ENCODE results near the gene BTBD2.
"Not testable (repeated sequence)": the region's sequence is repeated elsewhere in the genome, so short reads cannot be mapped to it uniquely, and the experiment has no call there.

Gene BTBD2

DNA sequence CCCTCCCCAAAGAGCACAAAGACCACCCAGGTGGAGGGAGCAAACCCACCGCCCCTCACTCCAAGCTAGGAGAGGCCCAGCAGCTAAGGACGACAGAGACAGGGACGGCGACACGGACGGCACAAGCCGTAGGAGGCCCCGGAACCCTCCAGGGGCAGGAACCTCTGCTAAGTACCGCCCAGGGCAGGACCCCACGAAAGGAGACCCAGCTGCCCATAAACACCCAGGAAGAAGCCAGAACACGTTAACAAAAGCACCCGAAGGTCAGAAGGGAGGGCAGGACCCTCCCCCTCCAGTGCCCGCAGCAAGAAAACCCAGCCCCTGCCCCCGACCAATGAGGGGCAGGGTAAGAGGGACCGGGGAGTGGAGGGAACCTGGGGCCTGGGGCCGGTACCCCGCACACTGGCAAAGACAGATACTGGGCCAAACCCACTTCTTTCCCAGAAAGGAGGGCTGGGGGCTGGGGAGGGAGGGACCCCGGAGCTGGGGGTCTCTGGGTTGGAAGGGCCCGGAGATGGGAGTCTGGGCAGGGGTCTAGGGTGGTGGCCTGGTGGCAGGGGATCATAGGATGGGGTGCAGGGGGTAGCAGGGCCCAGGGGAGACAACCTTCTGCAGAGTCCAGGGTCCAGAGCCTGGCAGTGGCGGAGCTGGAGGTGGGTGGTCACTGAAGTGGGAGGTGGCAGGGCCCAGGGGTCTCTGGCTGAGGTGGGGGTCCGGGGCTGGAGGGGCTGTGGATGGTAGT, 2.4 kb downstream of the BTBD2 start:
- DNase-seq: no peak

DNA sequence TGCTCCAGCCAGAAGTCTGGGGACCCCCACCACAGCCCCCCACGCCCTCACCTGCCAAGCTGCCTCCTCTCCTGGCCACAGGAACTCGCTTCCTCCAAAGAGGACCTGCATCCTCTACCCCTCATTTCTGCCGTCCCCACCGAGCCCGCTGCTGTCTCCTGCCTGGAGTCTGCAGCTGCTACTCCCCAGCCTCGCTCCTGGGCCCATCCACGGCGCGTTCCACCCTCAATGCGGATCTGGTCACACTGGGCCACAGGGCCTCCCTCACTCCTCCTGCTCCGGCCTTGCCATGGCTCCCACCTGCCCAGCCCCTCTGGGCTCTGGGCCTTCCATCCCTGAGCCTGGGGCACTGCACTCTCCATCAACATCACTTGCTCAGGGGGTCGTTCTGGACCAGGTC, 4.3 kb downstream of the BTBD2 start:
- no peak for DNase-seq

DNA sequence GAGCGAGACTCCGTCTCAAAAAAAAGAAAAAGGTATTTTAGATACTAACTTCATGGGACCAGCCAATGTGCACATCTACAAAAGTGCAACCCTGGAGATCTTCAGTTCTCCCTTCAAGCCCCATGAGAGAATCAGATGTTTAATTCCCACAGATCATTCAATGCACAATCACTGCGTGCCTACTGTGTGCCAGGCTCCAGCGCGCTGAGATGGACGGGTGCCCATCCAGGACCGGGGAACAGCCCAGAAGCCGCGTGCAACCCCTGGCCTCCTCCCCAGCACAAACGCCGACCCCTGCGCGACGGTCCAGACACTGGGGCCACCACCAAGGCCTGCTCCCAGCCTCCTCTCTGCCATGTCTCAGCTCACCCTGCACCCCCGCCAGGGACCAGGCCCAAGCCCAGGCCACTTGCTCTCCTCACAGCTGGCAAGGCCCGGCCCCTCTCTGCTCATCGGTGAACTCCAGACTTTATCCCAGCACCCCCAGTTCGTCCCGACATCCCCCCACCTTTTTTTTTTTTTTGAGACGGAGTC, 5.3 kb downstream of the BTBD2 start:
- no peak for DNase-seq

DNA sequence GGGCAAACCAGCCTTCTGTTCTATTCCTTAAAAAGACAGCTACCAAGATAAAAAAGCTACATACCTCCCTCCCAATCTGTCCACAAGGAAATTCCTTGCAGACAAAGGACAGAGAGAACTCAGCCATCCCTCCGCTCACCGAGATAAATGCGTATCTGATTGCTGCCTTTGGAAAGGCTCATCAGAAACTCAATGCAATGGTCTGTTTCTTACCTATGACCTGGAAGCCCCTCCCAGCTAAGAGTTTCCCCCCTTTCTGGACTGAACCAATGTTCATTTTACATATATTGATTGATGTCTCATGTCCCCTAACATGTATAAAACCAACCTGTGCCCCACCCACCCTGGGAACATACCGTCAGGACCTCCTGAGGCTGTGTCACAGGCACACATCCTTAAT, 11.6 kb downstream of the BTBD2 start:
- DNase-seq: no peak

DNA sequence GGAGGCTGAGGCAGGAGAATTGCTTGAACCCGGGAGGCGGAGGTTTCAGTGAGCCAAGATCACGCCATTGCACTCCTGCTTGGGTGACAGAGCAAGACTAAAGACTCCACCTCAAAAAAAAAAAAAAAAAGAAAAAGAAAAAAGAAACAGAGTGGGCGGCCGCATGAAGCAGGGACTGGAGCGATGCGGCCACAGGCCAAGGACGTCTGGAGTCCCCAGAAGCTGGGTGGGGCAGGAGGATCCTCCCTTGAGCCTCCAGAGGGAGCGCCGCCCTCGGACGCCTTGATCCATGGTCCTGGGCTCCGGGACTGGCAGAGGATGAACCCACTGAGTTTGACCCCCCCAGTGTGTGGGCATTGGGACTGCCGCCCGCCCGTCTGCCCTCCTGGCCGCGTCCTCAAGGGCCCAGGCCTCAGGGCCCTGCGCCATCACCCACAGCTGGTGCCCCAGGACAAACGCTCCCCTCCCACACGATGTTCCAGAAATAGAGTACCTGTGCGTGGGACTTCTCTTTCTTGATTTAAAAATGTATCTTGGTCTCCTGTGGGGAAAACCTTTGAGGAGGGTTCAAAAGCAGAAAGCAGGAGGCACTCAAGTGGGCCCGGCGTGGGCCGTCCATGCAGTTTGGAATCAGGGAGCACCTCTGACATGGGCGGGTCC, 15.5 kb downstream of the BTBD2 start:
- DNase-seq: no peak

DNA sequence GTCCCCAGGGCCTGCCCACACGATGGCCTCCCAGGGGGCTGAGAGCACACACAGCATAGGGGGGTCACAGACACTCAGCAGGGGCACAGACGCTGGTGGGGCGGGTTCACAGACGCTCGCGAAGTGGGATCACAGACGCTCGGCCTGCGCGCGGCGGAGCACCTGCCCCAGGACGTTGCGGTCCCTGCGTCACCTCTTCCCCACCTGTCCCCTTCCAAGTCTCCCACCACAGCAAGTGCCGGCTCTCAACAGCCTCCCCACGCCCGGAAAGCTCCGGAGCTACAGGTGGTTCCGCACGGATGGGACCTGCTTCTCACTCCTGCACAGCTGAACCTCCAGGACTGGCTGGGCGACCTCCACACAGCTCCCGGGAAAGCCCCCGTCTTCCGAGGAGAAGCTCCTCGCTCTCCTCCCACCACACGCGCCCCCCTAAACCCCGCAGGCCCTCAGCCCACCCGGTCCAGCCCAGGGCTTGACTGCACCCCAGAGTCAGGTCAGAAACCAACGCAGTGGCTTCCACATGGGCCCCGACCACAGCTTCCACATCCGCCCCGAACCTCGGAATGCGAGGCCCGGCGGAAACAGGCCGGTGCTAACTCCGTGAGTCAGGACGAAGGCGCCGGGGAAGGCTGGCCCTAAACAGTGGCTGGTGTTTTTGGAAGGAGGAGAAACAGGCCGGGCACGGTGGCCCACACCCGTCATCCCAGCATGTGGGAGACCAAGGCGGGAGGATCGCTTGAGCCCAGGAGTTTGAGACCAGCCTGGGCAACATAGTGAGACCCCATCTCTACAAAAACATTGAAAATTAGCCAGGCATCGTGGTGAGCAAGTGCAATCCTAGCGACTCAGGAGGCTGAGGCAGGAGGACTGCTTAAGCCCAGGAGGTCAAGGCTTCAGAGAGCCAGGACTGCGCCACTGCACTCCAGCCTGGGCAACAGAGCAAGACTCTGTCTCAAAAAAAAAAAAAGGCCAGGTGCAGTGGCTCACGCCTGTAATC, 16.5 kb downstream of the BTBD2 start:
- no peak for DNase-seq

DNA sequence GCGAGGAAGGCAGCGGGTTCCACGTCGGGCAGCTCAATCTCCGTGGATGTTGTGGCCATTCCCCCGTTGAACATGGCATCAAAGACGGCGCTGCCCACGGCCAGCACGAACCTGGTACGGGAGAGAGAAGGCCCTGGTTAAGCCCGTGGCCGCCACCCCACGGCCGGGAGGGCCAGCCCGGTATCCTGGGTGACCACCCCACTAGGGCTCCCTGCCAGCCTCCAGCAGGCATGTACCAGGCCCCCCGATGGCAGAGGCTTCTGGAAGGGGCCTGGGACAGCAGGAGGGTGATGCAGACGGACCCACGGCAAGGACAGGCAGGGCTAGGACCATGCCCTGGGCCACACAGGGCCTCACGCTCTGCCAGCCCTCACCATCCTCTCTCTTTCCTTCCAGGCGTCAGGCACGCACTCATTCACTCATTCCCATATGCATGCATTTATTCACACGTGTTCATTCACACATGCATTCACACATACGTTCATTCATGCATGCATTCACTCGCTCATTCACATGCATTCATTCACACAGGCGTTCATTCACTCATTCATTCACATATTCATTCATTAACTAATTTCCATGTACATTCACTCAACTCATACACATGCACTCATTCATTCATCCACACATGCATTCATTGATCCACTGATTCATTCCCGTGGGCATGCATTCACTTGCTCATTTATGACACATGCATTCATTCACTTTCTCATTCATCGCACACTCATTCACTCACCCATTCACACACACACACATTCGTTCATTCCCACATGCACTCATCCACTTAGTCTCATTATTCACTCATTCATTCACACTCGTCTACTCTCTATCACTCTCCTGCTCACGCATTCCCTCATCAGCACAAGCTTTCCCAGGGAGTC, 17.9 kb downstream of the BTBD2 start:
- no peak for DNase-seq

DNA sequence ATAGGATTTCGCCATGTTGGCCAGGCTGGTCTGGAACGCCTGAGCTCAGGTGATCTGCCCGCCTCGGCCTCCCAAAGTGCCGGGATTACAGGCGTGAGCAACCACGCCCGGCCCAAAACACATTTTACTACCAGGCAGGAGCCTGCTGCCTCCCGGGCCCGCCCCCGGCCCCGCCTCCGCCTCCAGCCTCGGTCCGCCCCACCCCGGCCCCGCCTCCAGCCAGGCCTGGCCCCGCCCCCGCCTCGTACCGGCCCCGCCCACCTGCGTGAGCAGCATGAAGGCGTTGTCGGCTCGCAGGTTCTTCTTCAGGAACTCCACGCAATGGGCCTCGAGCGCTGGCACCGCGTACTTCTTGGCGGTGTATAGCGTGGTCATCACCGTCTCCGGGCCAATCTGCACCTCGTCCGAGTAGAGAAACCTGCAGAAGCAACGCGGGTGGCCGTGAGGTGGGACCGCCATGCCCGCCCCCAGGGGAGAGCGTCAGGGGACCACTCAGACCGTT, 22.7 kb downstream of the BTBD2 start:
- no peak for DNase-seq

DNA sequence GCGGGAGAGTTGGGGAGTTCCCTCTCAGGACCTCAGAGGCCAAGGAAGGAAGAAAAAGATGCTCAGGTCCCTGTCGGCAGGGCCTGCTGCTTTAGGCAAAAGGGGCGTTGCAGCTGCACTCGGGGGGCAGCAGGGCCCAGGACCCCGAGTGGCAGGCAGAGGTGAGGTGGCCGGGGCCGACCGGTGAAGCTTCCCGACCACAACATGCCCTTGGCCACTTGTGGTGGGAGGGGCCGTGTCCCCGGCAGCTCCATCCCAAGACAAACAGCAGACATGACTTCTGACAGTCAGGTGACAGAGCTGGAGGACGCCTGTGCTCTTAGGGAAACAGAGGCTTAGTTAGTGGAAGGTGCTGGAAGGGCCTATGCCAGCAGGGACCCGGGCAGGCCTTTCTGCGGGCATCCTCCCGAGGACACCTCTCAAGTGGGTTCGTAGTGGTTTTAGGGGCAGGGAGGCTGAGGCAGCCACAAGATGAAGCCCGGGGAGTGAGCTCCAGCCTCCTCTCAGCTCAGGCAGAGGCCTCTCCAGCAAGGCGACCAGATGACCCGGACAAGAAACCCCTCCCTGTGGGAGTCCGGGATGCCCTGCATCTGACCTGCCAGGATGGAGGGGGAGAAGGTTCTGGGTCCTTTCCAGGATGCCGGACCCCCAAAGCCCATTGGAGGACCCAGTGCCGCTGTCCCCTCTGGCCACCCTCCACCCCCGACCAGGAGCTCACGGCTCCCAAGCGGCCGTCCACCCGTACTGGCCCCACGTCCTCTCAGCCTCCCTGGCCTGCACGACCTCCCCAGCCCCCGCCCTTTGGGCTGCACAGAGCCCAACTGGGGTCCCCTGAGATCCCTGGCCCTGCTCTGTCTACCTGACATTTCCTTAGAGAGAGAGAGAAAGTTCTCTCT, 24.2 kb downstream of the BTBD2 start:
- no peak for DNase-seq

DNA sequence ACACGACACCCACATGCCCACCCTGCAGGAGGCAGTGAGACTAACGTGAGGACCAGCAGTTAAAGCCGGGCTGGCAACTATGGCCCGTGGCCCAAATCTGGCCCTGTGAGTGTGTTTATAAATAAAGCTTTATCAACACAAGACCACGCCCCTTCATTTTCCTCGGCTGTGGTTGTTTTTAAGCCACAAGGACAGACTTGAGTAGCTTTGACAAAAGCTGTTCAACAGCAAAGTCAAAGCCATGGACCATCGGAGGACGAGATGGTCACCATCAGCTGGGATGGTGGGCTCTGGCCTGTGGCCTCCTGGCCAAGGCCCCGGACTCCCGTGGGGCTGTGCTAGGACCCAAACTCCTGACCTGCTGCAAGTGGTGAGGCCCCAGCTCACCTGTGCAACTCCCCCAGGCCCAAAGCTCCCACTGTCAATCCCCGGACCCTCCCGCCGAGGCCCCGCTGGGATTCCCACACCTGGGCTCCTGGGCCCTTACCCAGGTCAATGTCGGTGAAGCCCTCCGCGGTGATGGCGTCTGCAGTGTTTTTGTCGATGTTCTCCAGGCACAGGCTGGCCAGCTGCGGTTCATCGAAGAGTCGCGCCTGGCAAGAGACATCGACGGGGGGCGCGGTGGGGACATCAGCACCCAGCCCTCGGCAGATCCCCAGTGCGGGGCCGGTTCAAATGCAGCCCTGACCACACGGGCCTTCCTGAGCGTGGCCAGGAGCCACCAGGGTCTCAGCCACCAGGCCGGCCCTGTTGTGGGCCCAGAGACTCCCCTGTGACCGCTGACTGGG, 25.1 kb downstream of the BTBD2 start:
- no peak for DNase-seq

DNA sequence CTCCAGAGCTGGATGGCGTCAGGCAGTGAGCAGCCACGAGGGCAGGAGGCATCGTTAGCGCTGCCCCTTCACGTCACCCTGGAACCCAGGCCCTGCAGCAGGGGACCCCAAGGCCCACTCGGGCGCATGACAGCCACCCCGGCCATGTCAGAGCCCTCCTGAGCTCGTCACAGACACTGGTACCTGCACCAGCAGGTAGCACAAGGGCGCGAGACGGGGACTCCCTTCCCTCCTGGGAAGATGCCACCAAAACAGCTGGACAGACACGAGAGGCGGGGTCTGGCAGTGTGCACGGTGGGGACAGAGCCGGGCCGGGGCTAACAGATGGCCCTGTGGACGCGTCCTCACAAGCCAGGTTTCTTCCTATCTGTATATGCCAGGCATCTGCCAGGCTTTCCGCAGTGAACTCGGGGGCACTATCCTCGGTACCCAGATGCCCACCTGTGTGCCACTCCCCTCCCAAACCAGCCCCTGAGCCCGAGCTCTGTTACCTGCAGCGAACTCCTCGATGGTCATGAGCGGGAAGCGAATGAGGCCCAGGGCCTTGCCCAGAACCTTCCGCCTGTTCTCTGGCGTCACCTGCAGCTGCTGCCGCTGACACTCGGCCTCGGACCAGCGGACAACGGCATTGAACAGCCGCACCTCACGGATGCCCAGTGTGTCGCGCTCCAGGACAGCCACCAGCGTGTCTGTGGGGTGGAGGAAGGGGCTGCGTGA, 25.8 kb downstream of the BTBD2 start:
- no peak for DNase-seq

DNA sequence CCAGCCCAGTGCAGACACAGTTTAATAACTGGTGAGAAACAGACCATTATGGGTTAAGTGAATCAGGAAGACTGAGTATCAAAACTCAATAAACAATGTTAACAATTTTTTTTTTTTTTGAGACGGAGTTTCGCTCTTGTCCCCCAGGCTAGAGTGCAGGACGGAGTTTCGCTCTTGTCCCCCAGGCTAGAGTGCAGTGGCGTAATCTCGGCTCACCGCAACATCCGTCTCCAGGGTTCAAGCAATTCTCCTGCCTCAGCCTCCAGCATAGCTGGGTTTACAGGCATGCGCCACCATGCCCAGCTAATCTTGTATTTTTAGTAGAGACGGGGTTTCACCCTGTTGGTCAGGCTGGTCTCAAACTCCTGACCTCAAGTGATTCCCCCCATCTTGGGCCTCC, 27.1 kb downstream of the BTBD2 start:
- DNase-seq: not testable (repeated sequence)

DNA sequence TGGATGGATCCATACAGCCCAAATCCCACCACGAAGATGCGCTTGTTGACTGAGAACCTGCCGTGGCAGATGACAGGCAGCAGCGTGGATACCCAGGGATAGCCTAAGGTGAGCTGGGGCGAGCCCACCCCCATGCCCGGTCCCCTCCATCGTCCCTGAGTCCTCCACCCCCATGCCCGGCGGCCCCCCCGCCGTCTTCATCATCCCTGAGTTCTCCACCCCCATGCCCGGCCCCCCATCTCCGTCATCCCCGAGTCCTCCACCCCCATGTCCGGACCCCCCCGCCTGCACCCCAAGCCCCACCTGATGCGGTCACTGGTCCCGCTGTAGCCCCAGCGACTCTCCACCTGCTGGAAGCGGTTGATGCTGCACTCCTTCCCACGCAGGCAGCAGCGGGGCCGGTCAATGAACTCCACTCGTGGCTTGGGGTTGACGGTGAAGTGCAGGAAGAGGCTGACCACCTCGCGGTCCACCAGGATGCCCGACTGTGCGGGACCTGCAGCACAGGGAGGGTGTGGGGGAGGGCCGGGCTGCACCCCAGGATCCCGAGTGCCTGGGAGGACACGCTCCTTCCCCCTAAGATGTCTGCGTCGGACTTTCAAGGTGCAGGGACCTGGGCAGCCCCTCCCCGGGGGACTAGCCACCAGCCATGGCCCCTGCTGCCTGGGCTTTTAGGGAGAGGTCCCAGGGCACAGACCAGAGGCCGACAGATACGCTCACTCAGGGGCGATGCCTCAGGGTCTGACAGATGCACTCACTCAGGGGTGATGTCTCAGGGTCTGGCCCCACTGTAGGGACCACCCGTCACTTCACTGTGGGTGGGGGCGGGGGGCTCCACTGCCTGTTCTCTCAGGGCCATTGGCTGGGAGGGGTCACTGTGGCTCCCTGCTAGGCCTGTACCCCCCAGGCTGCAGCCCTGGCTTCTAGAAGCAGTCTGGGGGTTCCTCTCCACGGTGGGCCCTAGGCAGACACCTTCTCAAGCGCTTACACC, 28.0 kb downstream of the BTBD2 start:
- DNase-seq: no peak

DNA sequence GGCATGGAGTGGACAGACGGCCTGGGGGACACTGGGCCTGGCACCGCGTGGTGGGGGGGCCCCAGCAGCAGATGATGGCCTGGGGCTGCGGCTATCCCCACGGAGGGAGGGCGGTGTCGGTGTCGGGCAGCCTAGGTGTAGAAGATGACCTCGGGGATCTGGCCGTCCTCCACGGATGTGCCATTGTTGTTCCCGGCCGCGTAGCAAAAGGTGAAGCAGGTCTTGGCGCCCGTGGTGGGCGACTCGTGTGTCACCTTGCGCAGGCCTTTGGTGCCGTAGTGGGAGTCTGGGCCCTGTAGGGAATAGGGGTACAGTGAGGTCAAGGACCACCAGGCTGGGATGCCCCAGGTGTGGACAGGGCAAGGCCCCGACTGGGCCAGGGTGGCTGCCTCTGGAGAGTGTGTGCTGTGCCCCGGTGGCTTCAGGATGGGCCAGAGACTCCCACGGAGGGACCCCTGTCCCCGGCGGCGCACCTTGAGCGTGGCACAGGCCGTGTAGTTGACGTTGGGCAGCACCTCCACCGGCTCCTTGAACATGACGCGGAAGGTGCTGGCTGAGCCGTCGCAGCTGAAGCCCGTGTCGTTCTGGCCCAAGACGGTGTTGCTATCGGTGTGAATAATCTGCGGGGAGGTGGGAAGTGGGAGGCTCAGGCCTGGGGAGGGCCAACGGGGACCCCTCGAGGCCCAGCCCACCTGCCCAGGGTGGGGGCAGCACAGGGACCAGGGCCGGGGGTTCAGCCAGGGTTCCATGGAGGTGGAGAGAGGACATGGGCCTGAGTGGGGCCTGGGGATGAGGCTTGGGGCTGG, 29.0 kb downstream of the BTBD2 start:
- DNase-seq: no peak

DNA sequence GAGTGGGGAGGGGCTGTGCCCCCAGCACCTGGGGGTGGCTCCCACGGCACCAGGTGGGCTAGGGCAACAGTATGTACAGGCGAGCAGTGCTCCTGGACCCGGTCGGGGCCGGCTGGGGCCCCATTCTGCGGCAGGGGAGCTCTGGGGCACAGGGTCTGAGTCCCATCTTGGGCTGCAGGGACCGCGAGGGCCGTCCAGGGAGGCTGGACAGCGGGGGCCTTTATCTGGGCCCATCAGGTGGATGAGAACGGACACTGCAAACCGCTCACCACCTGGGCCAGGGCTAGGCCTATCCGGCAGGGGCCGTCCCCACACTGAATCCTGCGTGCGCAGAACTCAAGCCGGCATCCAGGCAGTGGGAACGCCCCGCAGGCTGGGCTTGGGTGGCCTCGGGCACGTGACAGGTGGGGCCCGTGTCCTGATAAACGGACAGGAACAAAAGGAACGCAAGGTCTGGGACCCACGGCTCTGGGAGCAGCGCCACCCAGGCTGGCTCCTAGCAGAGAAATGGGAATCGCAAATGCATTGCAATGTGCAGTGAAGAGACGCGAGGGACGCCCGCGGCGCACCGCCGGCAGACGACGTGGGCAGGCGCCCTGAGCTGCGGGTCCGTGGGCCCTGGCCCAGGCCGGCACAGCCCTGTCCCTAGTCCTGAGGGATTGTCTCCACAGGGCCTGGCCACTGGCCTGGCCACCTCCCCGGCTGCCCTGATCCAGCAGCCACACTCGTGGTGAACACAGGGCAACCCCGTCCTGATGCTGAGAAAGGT, 29.7 kb downstream of the BTBD2 start:
- no peak for DNase-seq

DNA sequence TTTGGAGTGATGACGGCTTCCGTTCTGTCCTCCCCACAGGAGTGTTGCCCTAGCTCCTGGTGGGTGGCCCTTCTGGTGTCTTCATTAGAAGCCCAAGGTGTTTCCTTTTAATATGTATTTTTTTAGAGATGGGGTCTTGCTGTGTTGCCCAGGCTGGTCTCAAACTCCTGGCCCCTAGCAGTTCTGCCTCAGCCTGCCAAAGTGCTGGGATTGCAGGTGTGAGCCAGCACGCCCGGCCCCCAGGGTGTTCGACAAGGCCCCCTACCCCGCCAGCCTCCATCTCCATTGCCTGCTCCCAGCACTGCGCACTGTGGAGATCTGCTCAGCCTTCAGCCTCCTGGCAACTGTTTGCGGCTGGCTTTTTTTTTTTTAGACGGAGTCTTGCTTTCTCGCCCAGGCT, 31.2 kb downstream of the BTBD2 start:
- no peak for DNase-seq

Data from NCI-H446 (cell line).